GM13977 (cell line): Measurements from ENCODE around the gene HBP1.
A peak's percentile ranks its signal among the peaks of the same experiment; 100 is the strongest.

Experiments used
- DNase-seq: peaks from one replicate; pipeline ENCODE4 v3.0.0; 2012; ENCODE audit warnings: low spot score
- in situ Hi-C: fragments of 300-500 bp; cut with MboI; formaldehyde crosslinking; loops from one replicate; pipeline ENCODE4 v1.12.0; 2022; ENCODE audit warnings: low sequenced_read_pairs, low pct_unique_long_range_greater_than_20kb, mixed read lengths, inconsistent platforms; ENCODE audit not compliant: unreplicated experiment
- TF ChIP-seq, protein P1 (sequence below): IDR thresholded peaks from 2 replicates; pipeline ENCODE4 v1.5.1; 2012; ENCODE audit warnings: mild to moderate bottlenecking, control low read depth; ENCODE audit not compliant: insufficient read depth; ENCODE audit errors: extremely low read depth, missing control alignments

HBP1 gene, protein sequence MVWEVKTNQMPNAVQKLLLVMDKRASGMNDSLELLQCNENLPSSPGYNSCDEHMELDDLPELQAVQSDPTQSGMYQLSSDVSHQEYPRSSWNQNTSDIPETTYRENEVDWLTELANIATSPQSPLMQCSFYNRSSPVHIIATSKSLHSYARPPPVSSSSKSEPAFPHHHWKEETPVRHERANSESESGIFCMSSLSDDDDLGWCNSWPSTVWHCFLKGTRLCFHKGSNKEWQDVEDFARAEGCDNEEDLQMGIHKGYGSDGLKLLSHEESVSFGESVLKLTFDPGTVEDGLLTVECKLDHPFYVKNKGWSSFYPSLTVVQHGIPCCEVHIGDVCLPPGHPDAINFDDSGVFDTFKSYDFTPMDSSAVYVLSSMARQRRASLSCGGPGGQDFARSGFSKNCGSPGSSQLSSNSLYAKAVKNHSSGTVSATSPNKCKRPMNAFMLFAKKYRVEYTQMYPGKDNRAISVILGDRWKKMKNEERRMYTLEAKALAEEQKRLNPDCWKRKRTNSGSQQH

GRCh38 chr7:107168233-107169119 lies at the start of gene HBP1:
HBP1 (plus strand) TSS chr7:107169003; CDS start chr7:107179894, 10,891 bp downstream.
- peak; percentile 94 for DNase-seq
- in situ Hi-C loops = no loop called here
- TF ChIP-seq, protein P1, sequence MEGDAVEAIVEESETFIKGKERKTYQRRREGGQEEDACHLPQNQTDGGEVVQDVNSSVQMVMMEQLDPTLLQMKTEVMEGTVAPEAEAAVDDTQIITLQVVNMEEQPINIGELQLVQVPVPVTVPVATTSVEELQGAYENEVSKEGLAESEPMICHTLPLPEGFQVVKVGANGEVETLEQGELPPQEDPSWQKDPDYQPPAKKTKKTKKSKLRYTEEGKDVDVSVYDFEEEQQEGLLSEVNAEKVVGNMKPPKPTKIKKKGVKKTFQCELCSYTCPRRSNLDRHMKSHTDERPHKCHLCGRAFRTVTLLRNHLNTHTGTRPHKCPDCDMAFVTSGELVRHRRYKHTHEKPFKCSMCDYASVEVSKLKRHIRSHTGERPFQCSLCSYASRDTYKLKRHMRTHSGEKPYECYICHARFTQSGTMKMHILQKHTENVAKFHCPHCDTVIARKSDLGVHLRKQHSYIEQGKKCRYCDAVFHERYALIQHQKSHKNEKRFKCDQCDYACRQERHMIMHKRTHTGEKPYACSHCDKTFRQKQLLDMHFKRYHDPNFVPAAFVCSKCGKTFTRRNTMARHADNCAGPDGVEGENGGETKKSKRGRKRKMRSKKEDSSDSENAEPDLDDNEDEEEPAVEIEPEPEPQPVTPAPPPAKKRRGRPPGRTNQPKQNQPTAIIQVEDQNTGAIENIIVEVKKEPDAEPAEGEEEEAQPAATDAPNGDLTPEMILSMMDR = no peak

- TF ChIP-seq, protein P1 = no peak
- DNase-seq = no peak
- in situ Hi-C loops = no loop called here
Observed at GRCh38 chr7:107119376-107120105, 49.3 kb upstream of the HBP1 start.

DNA sequence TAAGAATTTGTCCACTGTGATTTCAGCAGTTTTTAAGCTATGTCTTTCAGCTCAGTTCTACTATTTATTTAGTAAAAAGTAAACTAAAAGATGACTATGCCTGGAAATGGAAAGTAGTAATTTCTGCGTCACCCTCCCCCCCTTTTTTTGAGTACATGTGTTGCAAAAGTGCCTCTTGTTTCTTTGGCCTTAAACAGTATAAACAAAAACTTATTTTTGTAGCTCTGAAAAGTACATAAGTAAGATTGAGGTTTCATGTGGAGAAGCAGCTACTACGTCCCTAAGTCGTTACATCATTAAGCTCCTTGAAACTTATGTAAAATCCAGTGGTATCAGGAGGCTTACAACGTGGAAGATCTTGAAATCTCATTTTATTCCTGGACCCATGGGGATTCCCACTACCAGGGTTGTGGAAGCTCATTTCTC lies 46.3 kb upstream of the HBP1 start:
- in situ Hi-C loops = no loop called here
- DNase-seq = no peak
- TF ChIP-seq, protein P1 = no peak

- TF ChIP-seq, protein P1 = no peak
- no peak for DNase-seq
- in situ Hi-C loops = no loop called here
Observed at GRCh38 chr7:107123392-107123791, 45.4 kb upstream of the HBP1 start.

GRCh38 chr7:107125475-107125874 lies 43.3 kb upstream of the HBP1 start:
- TF ChIP-seq, protein P1 = no peak
- in situ Hi-C loops = no loop called here

DNA sequence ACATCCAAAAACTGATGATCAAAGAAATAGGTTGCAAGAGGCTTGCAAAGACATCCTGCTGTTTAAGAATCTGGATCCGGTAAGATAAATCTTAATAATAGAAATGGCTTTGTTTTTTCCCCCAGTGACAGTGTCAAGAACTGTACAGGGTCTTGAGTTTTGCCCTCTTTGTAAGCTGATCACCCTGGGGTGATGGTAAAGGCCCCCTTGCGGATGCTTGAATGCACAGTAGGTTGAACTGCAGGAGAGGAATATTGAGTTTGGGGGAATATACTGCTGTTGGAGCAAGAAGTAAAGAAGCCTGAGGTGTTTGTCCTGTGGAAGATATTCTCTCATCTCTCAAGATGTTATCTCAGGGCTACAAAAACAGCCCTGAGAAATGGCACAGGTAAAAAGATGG lies 40.6 kb upstream of the HBP1 start:
- in situ Hi-C loops = no loop called here
- no peak for DNase-seq
- TF ChIP-seq, protein P1 = no peak

More at GRCh38 chr7:107125475-107125874, 43.3 kb upstream of the HBP1 start:
- DNase-seq = no peak
